GM12892 (cell line): ENCODE data around the gene NCBP1.

ENCODE experiments used
- POLR2A ChIP-seq: IDR thresholded peaks from 2 replicates; pipeline ENCODE4 v1.6.1; 2011; ENCODE audit warnings: low read depth, low read length, control low read depth
- POLR2AphosphoS5 ChIP-seq: IDR thresholded peaks from 2 replicates; pipeline ENCODE4 v1.6.1; 2011; ENCODE audit warnings: low read depth, low read length, control low read depth

- no peak for TF ChIP-seq POLR2AphosphoS5
- no peak for TF ChIP-seq POLR2A
Observed at GRCh38 chr9:97640325-97640724, 6.7 kb downstream of the NCBP1 start.
